Measurements from ENCODE around the gene CABP7.

Gene CABP7

GRCh38 chr22:29726106-29726505 lies 6.3 kb downstream of the CABP7 start:
- DNase-seq = no peak

DNA sequence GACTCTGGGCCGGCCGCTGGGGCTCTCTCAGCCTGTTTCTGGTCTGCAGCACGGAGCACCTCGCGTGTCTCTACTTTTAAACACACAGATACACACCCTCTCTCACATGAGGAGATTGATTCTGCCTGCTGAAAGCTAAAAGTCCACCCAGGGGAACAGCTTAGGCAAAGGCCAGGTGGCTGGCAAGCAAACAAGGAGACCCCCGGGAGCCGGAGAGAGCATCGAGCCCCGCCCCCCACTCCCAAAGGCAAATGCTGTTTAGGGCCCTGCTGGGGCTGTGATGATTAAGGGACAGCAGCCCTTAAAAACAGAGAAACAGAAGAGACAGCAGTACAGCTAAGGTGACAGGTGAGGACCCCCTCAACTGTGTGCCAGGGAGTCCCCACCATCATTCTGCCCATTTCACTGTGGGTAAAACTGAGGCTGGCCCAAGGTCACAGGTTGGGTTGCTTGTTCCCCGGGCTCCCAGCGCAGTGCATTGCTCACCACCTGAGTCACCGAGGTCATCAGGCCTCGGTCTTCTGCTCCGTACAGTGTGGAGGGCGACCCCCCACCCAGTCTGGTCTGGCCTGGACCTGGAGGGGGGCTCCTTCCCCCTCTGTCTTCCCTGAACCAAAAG lies 6.8 kb downstream of the CABP7 start:
- no peak for DNase-seq

- no peak for DNase-seq
These were observed 7.3 kb downstream of the CABP7 start for GRCh38 chr22:29727131-29727523.

DNA sequence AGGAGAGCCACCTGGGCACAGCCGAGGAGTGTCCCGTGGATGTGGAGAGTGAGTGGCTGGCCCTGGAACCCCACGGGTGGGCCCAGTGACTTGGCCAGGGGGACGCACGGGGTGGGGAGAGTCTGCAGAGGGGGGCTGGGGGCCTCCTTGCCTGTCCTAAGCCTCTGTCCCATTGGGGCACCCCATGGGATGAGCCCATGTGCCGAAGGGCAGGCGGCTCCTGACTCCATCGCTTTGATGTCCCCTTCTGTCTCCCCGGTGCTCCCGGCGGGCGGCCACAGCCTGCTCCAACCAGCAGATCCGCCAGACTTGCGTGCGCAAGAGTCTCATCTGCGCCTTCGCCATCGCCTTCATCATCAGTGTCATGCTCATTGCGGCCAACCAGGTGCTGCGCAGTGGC lies 9.4 kb downstream of the CABP7 start:
- no peak for DNase-seq

GRCh38 chr22:29731058-29731850 lies 11.5 kb downstream of the CABP7 start:
- no peak for DNase-seq

- no peak for DNase-seq
These were observed 13.1 kb downstream of the CABP7 start for GRCh38 chr22:29732883-29733282.

GRCh38 chr22:29733362-29734201 lies 13.8 kb downstream of the CABP7 start:
- no peak for DNase-seq

DNA sequence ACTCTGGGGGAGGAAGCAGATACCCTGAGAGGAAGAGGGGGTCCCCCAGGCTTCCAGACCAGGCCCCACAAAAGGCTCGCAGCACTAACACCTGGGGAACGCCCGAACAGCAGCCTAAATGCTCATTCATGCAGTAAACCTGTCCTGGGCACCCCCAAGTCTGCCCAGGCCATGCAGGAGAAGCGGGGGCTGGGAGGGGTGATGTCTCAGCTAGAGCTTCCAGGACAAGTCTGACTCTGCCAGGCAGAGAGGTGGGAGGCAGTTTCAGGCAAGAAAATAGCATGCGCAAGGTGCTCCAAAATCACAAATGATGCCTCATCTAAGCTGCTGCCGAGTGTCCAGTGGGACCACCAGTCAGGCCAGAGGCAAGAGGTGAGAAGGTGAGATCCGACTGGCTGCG lies 14.6 kb downstream of the CABP7 start:
- no peak for DNase-seq

DNA sequence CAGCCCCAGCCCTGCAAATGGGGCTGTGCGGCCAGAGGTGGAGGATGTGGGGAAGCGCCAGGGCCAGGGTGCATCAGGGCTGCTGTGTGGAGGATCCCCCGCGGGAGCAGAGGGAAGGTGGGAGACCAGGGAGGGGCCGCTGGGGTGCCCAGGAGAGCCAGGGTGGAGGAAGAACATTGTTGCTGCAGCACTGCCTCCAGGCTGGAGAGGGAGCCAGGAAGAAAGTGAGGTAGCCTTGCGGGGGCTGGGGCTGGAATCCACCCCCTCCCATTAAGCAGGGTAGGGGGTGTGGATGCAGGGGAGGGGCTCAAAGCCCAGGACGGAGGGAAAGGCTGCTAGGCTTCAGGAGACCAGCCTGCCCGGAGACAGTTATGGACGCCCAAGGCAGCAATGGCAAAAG lies 15.0 kb downstream of the CABP7 start:
- DNase-seq = no peak

- no peak for DNase-seq
These were observed 15.6 kb downstream of the CABP7 start for GRCh38 chr22:29735416-29735815.

GRCh38 chr22:29737251-29738117 lies 17.7 kb downstream of the CABP7 start:
- DNase-seq = no peak

GRCh38 chr22:29738118-29738815 lies 18.5 kb downstream of the CABP7 start:
- no peak for DNase-seq

- DNase-seq = no peak
These were observed 19.6 kb downstream of the CABP7 start for GRCh38 chr22:29739346-29739875.

GRCh38 chr22:29740216-29740615 lies 20.4 kb downstream of the CABP7 start:
- DNase-seq = no peak

DNA sequence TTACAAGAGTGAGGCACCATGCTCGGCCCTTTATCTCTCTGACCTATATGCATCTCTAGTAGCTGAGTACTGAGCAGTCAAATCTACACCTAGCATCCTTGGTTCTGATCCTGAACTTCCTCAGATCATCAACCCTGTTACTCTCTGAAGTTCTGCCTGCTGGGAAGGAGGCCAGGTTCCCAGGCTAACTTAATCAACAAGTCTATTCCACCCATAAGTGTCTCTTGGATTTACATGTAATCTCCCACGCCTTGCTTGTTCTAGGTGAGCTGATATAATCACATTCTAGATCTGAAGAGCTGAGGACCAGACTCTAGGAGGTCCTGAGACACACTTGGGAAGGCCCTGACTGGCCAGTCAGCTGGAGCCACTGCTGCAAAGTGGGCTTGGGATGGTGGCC lies 22.1 kb downstream of the CABP7 start:
- DNase-seq = no peak

- no peak for DNase-seq
These were observed 22.5 kb downstream of the CABP7 start for GRCh38 chr22:29742326-29742725.

- DNase-seq = no peak
These were observed 25.1 kb downstream of the CABP7 start for GRCh38 chr22:29744902-29745301.

DNA sequence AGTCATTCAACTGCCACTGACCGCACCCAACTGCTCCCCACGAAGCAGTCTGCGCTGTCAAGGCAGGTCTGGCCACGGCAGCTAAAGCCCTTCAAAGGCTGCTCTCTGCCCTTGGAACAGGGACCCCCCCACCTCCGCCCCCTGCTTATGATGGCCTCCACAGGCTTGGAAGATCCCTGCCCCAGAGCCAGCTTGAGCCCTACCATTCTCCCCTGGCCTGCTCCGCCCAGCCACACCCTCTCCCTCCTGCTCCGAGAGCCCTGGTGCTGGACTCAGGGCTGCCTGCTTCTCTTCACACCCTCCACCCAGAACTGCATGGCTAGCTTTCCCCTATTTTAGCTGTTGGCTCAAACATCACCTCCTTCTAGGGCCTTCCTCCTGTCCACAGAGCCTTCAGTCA lies 28.0 kb downstream of the CABP7 start:
- no peak for DNase-seq

- no peak for DNase-seq
These were observed 28.6 kb downstream of the CABP7 start for GRCh38 chr22:29748248-29748893.

GRCh38 chr22:29750029-29750428 lies 30.2 kb downstream of the CABP7 start:
- DNase-seq = no peak
